Neural cell (in vitro differentiated cells): ENCODE results near the gene MKRN2OS. TPM values are rescaled to one million over a fixed set of nuclear protein-coding genes. Genes with fewer than 3 reads are reported as not detected.

Experiments used
- H2AFZ ChIP-seq: fragments of 200-600, 300-800 bp; sonication (generic), shearing (Covaris generic); 2 replicates; pipeline ENCODE4 v1.6.0; 2014; ENCODE audit warnings: low read depth, mild to moderate bottlenecking, antibody characterized with exemption, low read length, moderate library complexity
- H3F3A ChIP-seq: fragments of 200-600 bp; shearing (Covaris generic); 2 replicates; pipeline ENCODE4 v1.6.1; 2016; ENCODE audit warnings: mild to moderate bottlenecking, moderate library complexity, mixed read lengths, antibody characterized with exemption, low read length; ENCODE audit not compliant: insufficient read depth, poor library complexity, severe bottlenecking
- H3K27ac ChIP-seq: fragments of 200-600, 300-800 bp; sonication (generic), shearing (Covaris generic); 2 replicates; pipeline ENCODE4 v1.5.1; 2014; ENCODE audit warnings: mild to moderate bottlenecking, low read length, moderate library complexity
- H3K27me3 ChIP-seq: fragments of 300-800, 200-600 bp; sonication (generic), shearing (Covaris generic); 2 replicates; pipeline ENCODE4 v1.6.0; 2014; ENCODE audit warnings: mild to moderate bottlenecking, low read depth, low read length, moderate library complexity; ENCODE audit not compliant: insufficient read depth
- H3K36me3 ChIP-seq: fragments of 300-800, 200-600 bp; sonication (generic), shearing (Covaris generic); 2 replicates; pipeline ENCODE4 v1.5.1; 2014; ENCODE audit warnings: mild to moderate bottlenecking, antibody characterized with exemption, low read length, moderate library complexity; ENCODE audit not compliant: insufficient read depth
- H3K4me2 ChIP-seq: fragments of 300-800, 200-600 bp; sonication (generic), shearing (Covaris generic); 2 replicates; pipeline ENCODE4 v1.6.0; 2014; ENCODE audit warnings: mild to moderate bottlenecking, low read length
- H3K4me3 ChIP-seq: fragments of 300-800, 200-600 bp; sonication (generic), shearing (Covaris generic); 2 replicates; pipeline ENCODE4 v1.5.1; 2014; ENCODE audit warnings: mild to moderate bottlenecking, low read length, moderate library complexity
- H3K79me2 ChIP-seq: fragments of 200-600 bp; shearing (Covaris generic); replicated peaks from 2 replicates; pipeline ENCODE4 v1.6.0; 2014; ENCODE audit warnings: mild to moderate bottlenecking, low read length, moderate library complexity; ENCODE audit not compliant: insufficient read depth
- H3K9ac ChIP-seq: fragments of 300-800, 200-600 bp; sonication (generic), shearing (Covaris generic); 2 replicates; pipeline ENCODE4 v1.6.1; 2016; ENCODE audit warnings: mild to moderate bottlenecking, low read length, mixed read lengths
- H3K9me2 ChIP-seq: fragments of 200-600 bp; shearing (Covaris generic); 2 replicates; pipeline ENCODE4 v1.6.1; 2016; ENCODE audit warnings: mild to moderate bottlenecking, low read length, mixed read lengths; ENCODE audit not compliant: insufficient read depth
- H3K9me3 ChIP-seq: fragments of 200-600, 300-800 bp; sonication (generic), shearing (Covaris generic); 2 replicates; pipeline ENCODE4 v1.6.1; 2016; ENCODE audit warnings: mild to moderate bottlenecking, mixed run types, low read length, moderate library complexity, mixed read lengths
- H4K20me1 ChIP-seq: fragments of 200-600 bp; shearing (Covaris generic); 2 replicates; pipeline ENCODE4 v1.6.1; 2016; ENCODE audit warnings: mild to moderate bottlenecking, mixed run types; ENCODE audit not compliant: insufficient read depth
- EP300 ChIP-seq: fragments of 450-650 bp; conservative IDR thresholded peaks from 2 replicates; pipeline ENCODE4 v1.6.1; 2014; ENCODE audit warnings: antibody characterized with exemption, mild to moderate bottlenecking, moderate library complexity; ENCODE audit not compliant: poor library complexity, severe bottlenecking
- EZH2 ChIP-seq: fragments of 200-600, 300-800 bp; shearing (Covaris generic), sonication (generic); IDR thresholded peaks from 2 replicates; pipeline ENCODE4 v1.6.1; 2014; ENCODE audit warnings: antibody characterized with exemption, low read length, borderline replicate concordance, mild to moderate bottlenecking; ENCODE audit not compliant: insufficient read depth, poor library complexity, severe bottlenecking
- MXI1 ChIP-seq: fragments of 450-650 bp; conservative IDR thresholded peaks from 2 replicates; pipeline ENCODE4 v1.6.1; 2014; ENCODE audit warnings: antibody characterized with exemption, mild to moderate bottlenecking; ENCODE audit not compliant: poor library complexity, severe bottlenecking
- POLR2AphosphoS5 ChIP-seq: IDR thresholded peaks from 2 replicates; pipeline ENCODE4 v1.6.1; 2012
- RAD21 ChIP-seq: fragments of 450-650 bp; conservative IDR thresholded peaks from 2 replicates; pipeline ENCODE4 v1.6.1; 2014; ENCODE audit warnings: antibody characterized with exemption, mild to moderate bottlenecking, moderate library complexity
- REST ChIP-seq: IDR thresholded peaks from 2 replicates; pipeline ENCODE4 v1.6.1; 2012; ENCODE audit warnings: borderline replicate concordance
- SMC3 ChIP-seq: fragments of 450-650 bp; conservative IDR thresholded peaks from 2 replicates; pipeline ENCODE4 v1.6.1; 2014; ENCODE audit warnings: antibody characterized with exemption, mild to moderate bottlenecking, moderate library complexity; ENCODE audit not compliant: poor library complexity
- TAF1 ChIP-seq: IDR thresholded peaks from 2 replicates; pipeline ENCODE4 v1.6.1; 2012; ENCODE audit warnings: low read depth
- polyA plus RNA-seq: library from polyadenylated mRNA; depleted of rRNA; stranded (reverse); fragments of >200 nt; gene quantifications from 2 replicates; pipeline ENCODE4 v1.2.3, GENCODE V29; 2014
- TF ChIP-seq, protein P1 (sequence below): fragments of 450-650 bp; IDR thresholded peaks from 2 replicates; pipeline ENCODE4 v1.5.1; 2014; ENCODE audit warnings: antibody characterized with exemption, mild to moderate bottlenecking, moderate library complexity; ENCODE audit not compliant: poor library complexity, severe bottlenecking

MKRN2OS gene
- polyA plus RNA-seq, 1 donor from 2014 or later, result 0.36 TPM

DNA sequence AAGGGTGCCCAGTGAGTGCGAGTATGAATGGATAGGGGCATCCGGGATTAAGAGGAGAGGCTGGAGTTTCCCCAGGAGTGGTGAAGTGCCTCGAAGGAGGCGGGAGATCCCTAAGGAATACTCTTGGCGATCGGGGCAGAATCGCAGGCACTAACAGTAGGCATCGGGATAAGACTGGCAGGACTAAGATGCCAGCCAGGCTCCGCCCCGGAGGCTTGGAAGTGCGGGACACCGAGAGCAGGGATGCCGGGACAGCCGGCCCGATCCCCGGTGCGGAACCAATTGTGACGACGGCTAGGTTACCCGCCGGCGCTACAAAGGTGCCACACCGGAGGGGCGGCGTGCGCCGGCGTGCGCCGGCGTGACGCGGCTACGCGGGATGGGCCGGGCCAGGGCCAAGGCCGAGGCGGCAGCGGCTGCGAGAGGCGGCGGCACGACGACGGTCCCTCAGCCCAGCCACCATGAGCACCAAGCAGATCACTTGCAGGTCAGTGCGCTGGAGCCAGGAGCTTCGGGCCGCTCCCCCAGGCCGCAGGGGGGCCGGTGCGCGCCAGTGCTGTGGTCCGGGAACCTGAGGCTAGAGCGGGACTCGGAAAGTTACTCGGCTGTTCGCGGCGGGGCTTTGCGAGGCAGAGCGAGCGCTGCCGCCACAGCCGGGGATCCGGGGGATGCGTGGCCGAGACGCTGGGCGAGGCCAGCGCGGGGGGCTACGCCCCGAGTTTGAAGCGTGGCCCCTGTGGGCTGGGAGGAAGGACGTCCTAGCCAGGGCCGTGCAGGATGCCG is 11.6 kb upstream of the MKRN2OS start, which contains the start of gene MKRN2:
Gene MKRN2, plus strand, starts transcription at position 398 of the 783 bp plus-strand sequence. Its CDS starts 64 bp downstream, at position 462.
- Histone ChIP-seq H2AFZ (peak within 1 kb of the TSS; percentile 81), H4K20me1 (no peaks in the 10 kb centered on the region), H3K9ac (peak within 1 kb of the TSS; percentile 86), H3K36me3 (no peaks in the 10 kb centered on the region), H3K27me3 (no peaks in the 10 kb centered on the region), H3K9me2 (no peaks in the 10 kb centered on the region), H3K4me3 (peak within 1 kb of the TSS; percentile 97), H3K4me2 (peak within 1 kb of the TSS; percentile 90), H3K27ac (peak within 1 kb of the TSS; percentile 85), H3F3A (no peaks in the 10 kb centered on the region), H3K9me3 (no peaks in the 10 kb centered on the region), H3K79me2 (peaks cover 46% of the 10 kb centered on the region)
- TF ChIP-seq REST (peak; percentile 64), TAF1 (peak; percentile 74), EP300 (peak; percentile 84), POLR2AphosphoS5 (peak; percentile 97), EZH2 (no peak), MXI1 (peak; percentile 93), RAD21 (peak; percentile 55), SMC3 (peak; percentile 54)
- TF ChIP-seq, protein P1, sequence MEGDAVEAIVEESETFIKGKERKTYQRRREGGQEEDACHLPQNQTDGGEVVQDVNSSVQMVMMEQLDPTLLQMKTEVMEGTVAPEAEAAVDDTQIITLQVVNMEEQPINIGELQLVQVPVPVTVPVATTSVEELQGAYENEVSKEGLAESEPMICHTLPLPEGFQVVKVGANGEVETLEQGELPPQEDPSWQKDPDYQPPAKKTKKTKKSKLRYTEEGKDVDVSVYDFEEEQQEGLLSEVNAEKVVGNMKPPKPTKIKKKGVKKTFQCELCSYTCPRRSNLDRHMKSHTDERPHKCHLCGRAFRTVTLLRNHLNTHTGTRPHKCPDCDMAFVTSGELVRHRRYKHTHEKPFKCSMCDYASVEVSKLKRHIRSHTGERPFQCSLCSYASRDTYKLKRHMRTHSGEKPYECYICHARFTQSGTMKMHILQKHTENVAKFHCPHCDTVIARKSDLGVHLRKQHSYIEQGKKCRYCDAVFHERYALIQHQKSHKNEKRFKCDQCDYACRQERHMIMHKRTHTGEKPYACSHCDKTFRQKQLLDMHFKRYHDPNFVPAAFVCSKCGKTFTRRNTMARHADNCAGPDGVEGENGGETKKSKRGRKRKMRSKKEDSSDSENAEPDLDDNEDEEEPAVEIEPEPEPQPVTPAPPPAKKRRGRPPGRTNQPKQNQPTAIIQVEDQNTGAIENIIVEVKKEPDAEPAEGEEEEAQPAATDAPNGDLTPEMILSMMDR, result no peak

- TF ChIP-seq TAF1, result no peak
- Histone ChIP-seq H3K9me2 (no peaks in the 10 kb centered on the region), H3K36me3 (no peaks in the 10 kb centered on the region), H3K79me2 (peaks cover 40% of the 10 kb centered on the region), H3K4me2 (peak overlapping the region; percentile 90), H3F3A (no peaks in the 10 kb centered on the region), H3K27ac (peak overlapping the region; percentile 42), H2AFZ (peak overlapping the region; percentile 68), H3K9ac (peak overlapping the region; percentile 86), H3K27me3 (no peaks in the 10 kb centered on the region), H3K9me3 (no peaks in the 10 kb centered on the region), H4K20me1 (no peaks in the 10 kb centered on the region), H3K4me3 (peak overlapping the region; percentile 97)
These were observed 11.0 kb upstream of the MKRN2OS start for GRCh38 chr3:12556314-12556689.
